Measurements from ENCODE around the gene GTF2B. TPM values are rescaled to one million over a fixed set of nuclear protein-coding genes. Genes with fewer than 3 reads are reported as not detected.

Gene GTF2B
- total and polyA plus RNA-seq, 9 of the 15 experiments (the other 6 are each of a cell fraction or from before 2014, with no cell fraction given) = 34.5 to 113 (median 66.0) TPM

- no peak for TF ChIP-seq EWSR1 (IDR thresholded peaks at IDR 0.05; ENCODE audit: borderline replicate concordance, low read depth, partially characterized antibody)
Observed at GRCh38 chr1:88867743-88868521, 23.4 kb downstream of the GTF2B start (continued).

DNA sequence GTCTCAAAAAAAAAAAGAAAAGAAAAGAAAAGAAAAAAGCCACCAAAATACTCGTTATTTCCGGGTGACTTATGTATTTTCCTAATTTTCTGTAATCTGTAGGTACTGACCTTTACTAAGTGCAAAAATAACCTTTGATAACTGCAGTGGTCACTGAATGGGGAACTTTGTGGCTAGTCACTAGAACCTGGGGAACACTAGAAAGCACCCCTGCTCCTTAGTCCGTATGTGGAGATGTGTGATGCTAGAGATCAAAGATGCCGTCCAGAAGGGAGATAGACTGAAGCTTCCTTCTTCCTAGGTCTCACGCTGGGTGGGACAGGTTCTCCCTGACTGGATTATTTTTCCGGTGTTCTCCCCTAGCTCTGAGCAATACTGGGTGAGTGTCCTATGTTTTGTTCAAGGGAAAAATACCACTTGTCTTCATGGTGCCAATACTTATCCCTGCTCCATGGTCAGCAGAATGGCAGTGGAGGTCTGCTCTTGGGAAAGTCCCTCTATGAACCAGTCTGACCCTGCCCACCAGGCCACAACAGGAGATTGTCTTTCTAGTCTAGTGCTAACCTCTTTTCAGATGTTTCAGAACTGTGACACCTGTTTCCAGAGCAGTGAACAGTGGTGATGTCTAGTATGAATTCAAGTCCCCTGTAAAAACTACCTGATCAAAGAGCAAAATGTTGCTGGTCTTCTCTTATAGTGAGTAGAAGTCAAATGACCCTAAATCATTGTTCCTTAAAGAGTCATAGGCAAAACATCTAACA is 39.9 kb downstream of the GTF2B start:
- no TSS peak for BruUV-seq (replicated peaks)
- peak; percentile 37 for ATAC-seq

More for the DNA sequence above, 39.9 kb downstream of the GTF2B start:
- Histone ChIP-seq H3K27me3 (ENCODE audit: control insufficient read depth in 2 of 2, insufficient read depth in 2 of 2, low read length in 2 of 2) (no peaks in the 10 kb centered on the region), H3K4me3 (no peak overlapping the region), H4K20me1 (replicated peaks; ENCODE audit: control insufficient read depth, insufficient read depth, low read length) (no peaks in the 10 kb centered on the region), H3K4me1 (replicated peaks in 1 of 2; ENCODE audit: control insufficient read depth in 2 of 2, insufficient read depth in 2 of 2, low read length in 2 of 2) (no peaks in the 10 kb centered on the region), H3K27ac (ENCODE audit: extremely low read depth, low read depth, low read length) (no peak overlapping the region), H3K4me2 (ENCODE audit: insufficient read depth, low read length) (no peak overlapping the region), H3K9me1 (ENCODE audit: control insufficient read depth, insufficient read depth, low read length) (no peaks in the 10 kb centered on the region), H3K36me3 (ENCODE audit: control insufficient read depth, insufficient read depth, low read length) (peaks cover 26% of the 10 kb centered on the region; the same call in 2 of the 3 replicates), H2AFZ (ENCODE audit: low read depth, low read length) (no peak overlapping the region), H3K9ac (ENCODE audit: insufficient read depth in 1 of 2, low read depth in 2 of 2, low read length in 2 of 2) (no peak overlapping the region; a peak in 1 of 4 replicates), H3K79me2 (ENCODE audit: control insufficient read depth, insufficient read depth, low read length) (no peaks in the 10 kb centered on the region), H3K9me3 (replicated peaks; ENCODE audit: control insufficient read depth, insufficient read depth, low read depth, low read length) (no peaks in the 10 kb centered on the region)
- TF ChIP-seq, protein P1, sequence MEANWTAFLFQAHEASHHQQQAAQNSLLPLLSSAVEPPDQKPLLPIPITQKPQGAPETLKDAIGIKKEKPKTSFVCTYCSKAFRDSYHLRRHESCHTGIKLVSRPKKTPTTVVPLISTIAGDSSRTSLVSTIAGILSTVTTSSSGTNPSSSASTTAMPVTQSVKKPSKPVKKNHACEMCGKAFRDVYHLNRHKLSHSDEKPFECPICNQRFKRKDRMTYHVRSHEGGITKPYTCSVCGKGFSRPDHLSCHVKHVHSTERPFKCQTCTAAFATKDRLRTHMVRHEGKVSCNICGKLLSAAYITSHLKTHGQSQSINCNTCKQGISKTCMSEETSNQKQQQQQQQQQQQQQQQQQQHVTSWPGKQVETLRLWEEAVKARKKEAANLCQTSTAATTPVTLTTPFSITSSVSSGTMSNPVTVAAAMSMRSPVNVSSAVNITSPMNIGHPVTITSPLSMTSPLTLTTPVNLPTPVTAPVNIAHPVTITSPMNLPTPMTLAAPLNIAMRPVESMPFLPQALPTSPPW (CRISPR knock-in tag; IDR thresholded peaks at IDR 0.05) = no peak
- TF ChIP-seq POLR2AphosphoS5 (IDR thresholded peaks at IDR 0.05; ENCODE audit: control insufficient read depth, insufficient read depth, low read depth, low read length) = 0 out of 2 replicates have a peak, but pooled peaks have one; percentile 15
- ChIA-PET CTCF (ENCODE audit: low intra/inter-chr PET ratio) (no interaction called here), POLR2A (interaction anchor here (0.9 kb wide), 1 partner anchor 10 kb away, joined by 4 read pairs; no protein-coding TSS in a partner anchor)
- in situ Hi-C loops (cut with MboI) = loop anchor here (25.0 kb wide), 1 partner anchor 514 kb away; no protein-coding TSS in a partner anchor
- no peak for DNase-seq (ENCODE audit: extremely low read depth in 1 of 4, low spot score in 3 of 4)
- whole genome bisulfite sequencing (ENCODE audit: insufficient coverage, low coverage, missing lambda C conversion rate) = 84% methylated on average over 6 of the region's 6 CpGs
- no peak for FAIRE-seq
- intact Hi-C loops (cut with micrococcal nuclease) = no loop called here

Data from K562 (cell line).